IPS DF 6.9 (cell line): Measurements from ENCODE around the gene OPCML.

Experiments used
- DNase-seq: peaks from one replicate; pipeline ENCODE4 v3.0.0-alpha.2; 2013; ENCODE audit warnings: low read depth, low spot score
- H3K27ac ChIP-seq: one replicate; pipeline ENCODE4 v1.5.1; 2013; ENCODE audit warnings: low read length, control low read depth
- H3K27me3 ChIP-seq: 2 replicates; pipeline ENCODE4 v1.6.1; 2013; ENCODE audit warnings: mild to moderate bottlenecking, low read length; ENCODE audit not compliant: control insufficient read depth, insufficient read depth
- H3K36me3 ChIP-seq: 2 replicates; pipeline ENCODE4 v1.6.1; 2013; ENCODE audit warnings: low read length; ENCODE audit not compliant: control insufficient read depth, insufficient read depth
- H3K4me1 ChIP-seq: 2 replicates; pipeline ENCODE4 v1.6.1; 2013; ENCODE audit warnings: low read length; ENCODE audit not compliant: control insufficient read depth, insufficient read depth
- H3K4me3 ChIP-seq: 2 replicates; pipeline ENCODE4 v1.5.1; 2013; ENCODE audit warnings: mild to moderate bottlenecking, low read length
- H3K9me3 ChIP-seq: 2 replicates; pipeline ENCODE4 v1.6.1; 2013; ENCODE audit warnings: low read length, inconsistent platforms; ENCODE audit not compliant: control insufficient read depth, insufficient read depth
- WGBS: extraction: QIAGEN DNeasy Blood & Tissue Kit; methylation state at CpG from one replicate; pipeline ENCODE4 v1.1.7; 2013; ENCODE audit warnings: mixed read lengths, missing lambda C conversion rate; ENCODE audit not compliant: insufficient read length, insufficient coverage; 5-methylcytosine and 5-hydroxymethylcytosine counted together

The OPCML gene

GRCh38 chr11:133381761-133382130 is 150.6 kb downstream of the OPCML start:
- H3K27ac ChIP-seq, result no peak overlapping the region
- WGBS, result no CpG with 5 or more reads among the region's 3 CpGs

GRCh38 chr11:133366147-133366546 is 166.2 kb downstream of the OPCML start:
- no peak overlapping the region for H3K27ac ChIP-seq
- no peaks in the 10 kb centered on the region for H3K4me1 ChIP-seq
- no peaks in the 10 kb centered on the region for H3K9me3 ChIP-seq
- no peaks in the 10 kb centered on the region for H3K36me3 ChIP-seq
- no peak overlapping the region for H3K4me3 ChIP-seq
- H3K27me3 ChIP-seq, result no peaks in the 10 kb centered on the region
- DNase-seq, result no peak
- no CpG with 5 or more reads among the region's 8 CpGs for WGBS

More at GRCh38 chr11:133381761-133382130, 150.6 kb downstream of the OPCML start:
- H3K36me3 ChIP-seq, result no peaks in the 10 kb centered on the region
- no peaks in the 10 kb centered on the region for H3K9me3 ChIP-seq
- DNase-seq, result no peak
- no peaks in the 10 kb centered on the region for H3K4me1 ChIP-seq
- no peak overlapping the region for H3K4me3 ChIP-seq
- no peaks in the 10 kb centered on the region for H3K27me3 ChIP-seq

GRCh38 chr11:133362916-133363315 is 169.4 kb downstream of the OPCML start:
- no CpG with 5 or more reads among the region's 15 CpGs for WGBS
- Histone ChIP-seq H3K9me3 (no peaks in the 10 kb centered on the region), H3K27me3 (no peaks in the 10 kb centered on the region), H3K4me3 (no peak overlapping the region), H3K4me1 (no peaks in the 10 kb centered on the region; the same call in 1 of the 2 replicates), H3K36me3 (no peaks in the 10 kb centered on the region), H3K27ac (no peak overlapping the region)
- no peak for DNase-seq

- H3K4me1 ChIP-seq, result no peaks in the 10 kb centered on the region; the same call in 1 of the 2 replicates
- H3K27ac ChIP-seq, result no peak overlapping the region
- no CpG with 5 or more reads among the region's 15 CpGs for WGBS
- no peaks in the 10 kb centered on the region for H3K36me3 ChIP-seq
- no peaks in the 10 kb centered on the region for H3K9me3 ChIP-seq
- DNase-seq, result no peak
- H3K27me3 ChIP-seq, result no peaks in the 10 kb centered on the region
- no peak overlapping the region for H3K4me3 ChIP-seq
Measured at GRCh38 chr11:133362156-133362555, 170.1 kb downstream of the OPCML start.

- WGBS, result no CpG with 5 or more reads among the region's 21 CpGs
- Histone ChIP-seq H3K9me3 (no peaks in the 10 kb centered on the region), H3K4me1 (no peaks in the 10 kb centered on the region; the same call in 1 of the 2 replicates), H3K36me3 (no peaks in the 10 kb centered on the region), H3K27me3 (no peaks in the 10 kb centered on the region), H3K27ac (no peak overlapping the region), H3K4me3 (no peak overlapping the region)
- DNase-seq, result no peak
Measured at GRCh38 chr11:133361689-133361994, 170.7 kb downstream of the OPCML start.

GRCh38 chr11:133360860-133361688 is 171.2 kb downstream of the OPCML start:
- no peak for DNase-seq

GRCh38 chr11:133355095-133355494 is 177.2 kb downstream of the OPCML start:
- WGBS, result no CpG with 5 or more reads among the region's 2 CpGs

More at GRCh38 chr11:133360860-133361688, 171.2 kb downstream of the OPCML start:
- no peaks in the 10 kb centered on the region; the same call in 1 of the 2 replicates for H3K4me1 ChIP-seq
- H3K4me3 ChIP-seq, result no peak overlapping the region
- H3K27me3 ChIP-seq, result no peaks in the 10 kb centered on the region
- WGBS, result no CpG with 5 or more reads among the region's 54 CpGs
- H3K36me3 ChIP-seq, result no peaks in the 10 kb centered on the region
- H3K27ac ChIP-seq, result no peak overlapping the region
- no peaks in the 10 kb centered on the region for H3K9me3 ChIP-seq

GRCh38 chr11:133354069-133354468 is 178.2 kb downstream of the OPCML start:
- no peaks in the 10 kb centered on the region for H3K36me3 ChIP-seq
- WGBS, result no CpG with 5 or more reads among the region's 4 CpGs
- no peaks in the 10 kb centered on the region for H3K4me1 ChIP-seq

More at GRCh38 chr11:133355095-133355494, 177.2 kb downstream of the OPCML start:
- no peak overlapping the region for H3K27ac ChIP-seq
- no peaks in the 10 kb centered on the region for H3K4me1 ChIP-seq
- H3K9me3 ChIP-seq, result no peaks in the 10 kb centered on the region
- H3K4me3 ChIP-seq, result no peak overlapping the region
- no peaks in the 10 kb centered on the region for H3K27me3 ChIP-seq
- DNase-seq, result no peak
- H3K36me3 ChIP-seq, result no peaks in the 10 kb centered on the region

GRCh38 chr11:133350045-133350444 is 182.3 kb downstream of the OPCML start:
- no CpG with 5 or more reads among the region's 3 CpGs for whole genome bisulfite sequencing
- Histone ChIP-seq H3K36me3 (no peaks in the 10 kb centered on the region), H3K27ac (no peak overlapping the region), H3K4me3 (no peak overlapping the region), H3K4me1 (no peaks in the 10 kb centered on the region), H3K9me3 (no peaks in the 10 kb centered on the region), H3K27me3 (no peaks in the 10 kb centered on the region)
- no peak for DNase-seq

More at GRCh38 chr11:133354069-133354468, 178.2 kb downstream of the OPCML start:
- H3K27ac ChIP-seq, result no peak overlapping the region
- H3K27me3 ChIP-seq, result no peaks in the 10 kb centered on the region
- no peak for DNase-seq
- no peak overlapping the region for H3K4me3 ChIP-seq
- no peaks in the 10 kb centered on the region for H3K9me3 ChIP-seq

GRCh38 chr11:133347988-133348387 is 184.3 kb downstream of the OPCML start:
- no peak for DNase-seq
- Histone ChIP-seq H3K4me1 (no peaks in the 10 kb centered on the region), H3K36me3 (no peaks in the 10 kb centered on the region), H3K9me3 (no peaks in the 10 kb centered on the region), H3K4me3 (no peak overlapping the region), H3K27ac (no peak overlapping the region), H3K27me3 (no peaks in the 10 kb centered on the region)
- WGBS, result no CpG with 5 or more reads among the region's 5 CpGs

GRCh38 chr11:133346137-133346536 is 186.2 kb downstream of the OPCML start:
- no CpG with 5 or more reads among the region's 5 CpGs for WGBS
- Histone ChIP-seq H3K4me3 (no peak overlapping the region), H3K27ac (no peak overlapping the region), H3K4me1 (no peaks in the 10 kb centered on the region), H3K9me3 (no peaks in the 10 kb centered on the region), H3K27me3 (no peaks in the 10 kb centered on the region), H3K36me3 (no peaks in the 10 kb centered on the region)
- no peak for DNase-seq
